Neural cell (in vitro differentiated cells): ENCODE data around the gene SPECC1. TPM values are rescaled to one million over a fixed set of nuclear protein-coding genes. Genes with fewer than 3 reads are reported as not detected.

ENCODE experiments used
- H2AFZ ChIP-seq: fragments of 200-600, 300-800 bp; sonication (generic), shearing (Covaris generic); 2 replicates; pipeline ENCODE4 v1.6.0; 2014; ENCODE audit warnings: low read depth, mild to moderate bottlenecking, antibody characterized with exemption, low read length, moderate library complexity
- H3F3A ChIP-seq: fragments of 200-600 bp; shearing (Covaris generic); 2 replicates; pipeline ENCODE4 v1.6.1; 2016; ENCODE audit warnings: mild to moderate bottlenecking, moderate library complexity, mixed read lengths, antibody characterized with exemption, low read length; ENCODE audit not compliant: insufficient read depth, poor library complexity, severe bottlenecking
- H3K27ac ChIP-seq: fragments of 200-600, 300-800 bp; sonication (generic), shearing (Covaris generic); 2 replicates; pipeline ENCODE4 v1.5.1; 2014; ENCODE audit warnings: mild to moderate bottlenecking, low read length, moderate library complexity
- H3K27me3 ChIP-seq: fragments of 300-800, 200-600 bp; sonication (generic), shearing (Covaris generic); 2 replicates; pipeline ENCODE4 v1.6.0; 2014; ENCODE audit warnings: mild to moderate bottlenecking, low read depth, low read length, moderate library complexity; ENCODE audit not compliant: insufficient read depth
- H3K36me3 ChIP-seq: fragments of 300-800, 200-600 bp; sonication (generic), shearing (Covaris generic); 2 replicates; pipeline ENCODE4 v1.5.1; 2014; ENCODE audit warnings: mild to moderate bottlenecking, antibody characterized with exemption, low read length, moderate library complexity; ENCODE audit not compliant: insufficient read depth
- H3K4me2 ChIP-seq: fragments of 300-800, 200-600 bp; sonication (generic), shearing (Covaris generic); 2 replicates; pipeline ENCODE4 v1.6.0; 2014; ENCODE audit warnings: mild to moderate bottlenecking, low read length
- H3K4me3 ChIP-seq: fragments of 300-800, 200-600 bp; sonication (generic), shearing (Covaris generic); 2 replicates; pipeline ENCODE4 v1.5.1; 2014; ENCODE audit warnings: mild to moderate bottlenecking, low read length, moderate library complexity
- H3K79me2 ChIP-seq: fragments of 200-600 bp; shearing (Covaris generic); replicated peaks from 2 replicates; pipeline ENCODE4 v1.6.0; 2014; ENCODE audit warnings: mild to moderate bottlenecking, low read length, moderate library complexity; ENCODE audit not compliant: insufficient read depth
- H3K9ac ChIP-seq: fragments of 300-800, 200-600 bp; sonication (generic), shearing (Covaris generic); 2 replicates; pipeline ENCODE4 v1.6.1; 2016; ENCODE audit warnings: mild to moderate bottlenecking, low read length, mixed read lengths
- H3K9me2 ChIP-seq: fragments of 200-600 bp; shearing (Covaris generic); 2 replicates; pipeline ENCODE4 v1.6.1; 2016; ENCODE audit warnings: mild to moderate bottlenecking, low read length, mixed read lengths; ENCODE audit not compliant: insufficient read depth
- H3K9me3 ChIP-seq: fragments of 200-600, 300-800 bp; sonication (generic), shearing (Covaris generic); 2 replicates; pipeline ENCODE4 v1.6.1; 2016; ENCODE audit warnings: mild to moderate bottlenecking, mixed run types, low read length, moderate library complexity, mixed read lengths
- H4K20me1 ChIP-seq: fragments of 200-600 bp; shearing (Covaris generic); 2 replicates; pipeline ENCODE4 v1.6.1; 2016; ENCODE audit warnings: mild to moderate bottlenecking, mixed run types; ENCODE audit not compliant: insufficient read depth
- EP300 ChIP-seq: fragments of 450-650 bp; conservative IDR thresholded peaks from 2 replicates; pipeline ENCODE4 v1.6.1; 2014; ENCODE audit warnings: antibody characterized with exemption, mild to moderate bottlenecking, moderate library complexity; ENCODE audit not compliant: poor library complexity, severe bottlenecking
- EZH2 ChIP-seq: fragments of 200-600, 300-800 bp; shearing (Covaris generic), sonication (generic); IDR thresholded peaks from 2 replicates; pipeline ENCODE4 v1.6.1; 2014; ENCODE audit warnings: antibody characterized with exemption, low read length, borderline replicate concordance, mild to moderate bottlenecking; ENCODE audit not compliant: insufficient read depth, poor library complexity, severe bottlenecking
- MXI1 ChIP-seq: fragments of 450-650 bp; conservative IDR thresholded peaks from 2 replicates; pipeline ENCODE4 v1.6.1; 2014; ENCODE audit warnings: antibody characterized with exemption, mild to moderate bottlenecking; ENCODE audit not compliant: poor library complexity, severe bottlenecking
- POLR2AphosphoS5 ChIP-seq: IDR thresholded peaks from 2 replicates; pipeline ENCODE4 v1.6.1; 2012
- RAD21 ChIP-seq: fragments of 450-650 bp; conservative IDR thresholded peaks from 2 replicates; pipeline ENCODE4 v1.6.1; 2014; ENCODE audit warnings: antibody characterized with exemption, mild to moderate bottlenecking, moderate library complexity
- SMC3 ChIP-seq: fragments of 450-650 bp; conservative IDR thresholded peaks from 2 replicates; pipeline ENCODE4 v1.6.1; 2014; ENCODE audit warnings: antibody characterized with exemption, mild to moderate bottlenecking, moderate library complexity; ENCODE audit not compliant: poor library complexity
- TAF1 ChIP-seq: IDR thresholded peaks from 2 replicates; pipeline ENCODE4 v1.6.1; 2012; ENCODE audit warnings: low read depth
- polyA plus RNA-seq: library from polyadenylated mRNA; depleted of rRNA; stranded (reverse); fragments of >200 nt; gene quantifications from 2 replicates; pipeline ENCODE4 v1.2.3, GENCODE V29; 2014
- TF ChIP-seq, protein P1 (sequence below): fragments of 450-650 bp; IDR thresholded peaks from 2 replicates; pipeline ENCODE4 v1.5.1; 2014; ENCODE audit warnings: antibody characterized with exemption, mild to moderate bottlenecking, moderate library complexity; ENCODE audit not compliant: poor library complexity, severe bottlenecking
- TF ChIP-seq, protein P2 (sequence below): IDR thresholded peaks from 2 replicates; pipeline ENCODE4 v1.6.1; 2012; ENCODE audit warnings: borderline replicate concordance

SPECC1 gene
- polyA plus RNA-seq, 1 donor from 2014 or later: 8.6 TPM

DNA sequence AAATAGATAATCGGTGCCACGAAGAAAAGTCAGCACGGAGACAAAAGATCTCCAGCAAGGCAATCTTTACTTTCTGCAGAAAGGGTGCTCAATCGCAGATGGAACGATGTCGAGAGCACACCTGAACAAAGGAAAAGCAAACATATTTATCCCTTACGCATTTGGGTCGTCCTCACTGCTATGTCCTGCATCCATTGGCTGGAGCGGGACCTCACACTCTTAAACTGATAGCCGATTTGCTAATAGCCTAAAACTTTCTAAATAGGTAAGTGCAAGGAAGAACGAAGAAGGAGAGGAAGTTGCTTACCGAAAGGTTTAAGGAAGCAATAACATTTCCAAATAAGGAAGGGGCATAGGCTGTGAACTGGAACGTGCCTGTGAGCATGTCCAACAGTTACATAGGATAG is 30.4 kb upstream of the SPECC1 start:
- Histone ChIP-seq H4K20me1 (no peaks in the 10 kb centered on the region), H3K9me3 (no peaks in the 10 kb centered on the region), H3K9ac (no peak overlapping the region), H3K4me3 (peak overlapping the region; percentile 94), H3K9me2 (no peaks in the 10 kb centered on the region), H3K27me3 (no peaks in the 10 kb centered on the region), H3F3A (no peaks in the 10 kb centered on the region), H3K4me2 (no peak overlapping the region), H3K79me2 (peaks cover 34% of the 10 kb centered on the region), H2AFZ (no peak overlapping the region), H3K36me3 (no peaks in the 10 kb centered on the region), H3K27ac (no peak overlapping the region)
- TF ChIP-seq, protein P1, sequence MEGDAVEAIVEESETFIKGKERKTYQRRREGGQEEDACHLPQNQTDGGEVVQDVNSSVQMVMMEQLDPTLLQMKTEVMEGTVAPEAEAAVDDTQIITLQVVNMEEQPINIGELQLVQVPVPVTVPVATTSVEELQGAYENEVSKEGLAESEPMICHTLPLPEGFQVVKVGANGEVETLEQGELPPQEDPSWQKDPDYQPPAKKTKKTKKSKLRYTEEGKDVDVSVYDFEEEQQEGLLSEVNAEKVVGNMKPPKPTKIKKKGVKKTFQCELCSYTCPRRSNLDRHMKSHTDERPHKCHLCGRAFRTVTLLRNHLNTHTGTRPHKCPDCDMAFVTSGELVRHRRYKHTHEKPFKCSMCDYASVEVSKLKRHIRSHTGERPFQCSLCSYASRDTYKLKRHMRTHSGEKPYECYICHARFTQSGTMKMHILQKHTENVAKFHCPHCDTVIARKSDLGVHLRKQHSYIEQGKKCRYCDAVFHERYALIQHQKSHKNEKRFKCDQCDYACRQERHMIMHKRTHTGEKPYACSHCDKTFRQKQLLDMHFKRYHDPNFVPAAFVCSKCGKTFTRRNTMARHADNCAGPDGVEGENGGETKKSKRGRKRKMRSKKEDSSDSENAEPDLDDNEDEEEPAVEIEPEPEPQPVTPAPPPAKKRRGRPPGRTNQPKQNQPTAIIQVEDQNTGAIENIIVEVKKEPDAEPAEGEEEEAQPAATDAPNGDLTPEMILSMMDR: no peak
- no peak for TF ChIP-seq EZH2
- no peak for TF ChIP-seq RAD21
- TF ChIP-seq, protein P2, sequence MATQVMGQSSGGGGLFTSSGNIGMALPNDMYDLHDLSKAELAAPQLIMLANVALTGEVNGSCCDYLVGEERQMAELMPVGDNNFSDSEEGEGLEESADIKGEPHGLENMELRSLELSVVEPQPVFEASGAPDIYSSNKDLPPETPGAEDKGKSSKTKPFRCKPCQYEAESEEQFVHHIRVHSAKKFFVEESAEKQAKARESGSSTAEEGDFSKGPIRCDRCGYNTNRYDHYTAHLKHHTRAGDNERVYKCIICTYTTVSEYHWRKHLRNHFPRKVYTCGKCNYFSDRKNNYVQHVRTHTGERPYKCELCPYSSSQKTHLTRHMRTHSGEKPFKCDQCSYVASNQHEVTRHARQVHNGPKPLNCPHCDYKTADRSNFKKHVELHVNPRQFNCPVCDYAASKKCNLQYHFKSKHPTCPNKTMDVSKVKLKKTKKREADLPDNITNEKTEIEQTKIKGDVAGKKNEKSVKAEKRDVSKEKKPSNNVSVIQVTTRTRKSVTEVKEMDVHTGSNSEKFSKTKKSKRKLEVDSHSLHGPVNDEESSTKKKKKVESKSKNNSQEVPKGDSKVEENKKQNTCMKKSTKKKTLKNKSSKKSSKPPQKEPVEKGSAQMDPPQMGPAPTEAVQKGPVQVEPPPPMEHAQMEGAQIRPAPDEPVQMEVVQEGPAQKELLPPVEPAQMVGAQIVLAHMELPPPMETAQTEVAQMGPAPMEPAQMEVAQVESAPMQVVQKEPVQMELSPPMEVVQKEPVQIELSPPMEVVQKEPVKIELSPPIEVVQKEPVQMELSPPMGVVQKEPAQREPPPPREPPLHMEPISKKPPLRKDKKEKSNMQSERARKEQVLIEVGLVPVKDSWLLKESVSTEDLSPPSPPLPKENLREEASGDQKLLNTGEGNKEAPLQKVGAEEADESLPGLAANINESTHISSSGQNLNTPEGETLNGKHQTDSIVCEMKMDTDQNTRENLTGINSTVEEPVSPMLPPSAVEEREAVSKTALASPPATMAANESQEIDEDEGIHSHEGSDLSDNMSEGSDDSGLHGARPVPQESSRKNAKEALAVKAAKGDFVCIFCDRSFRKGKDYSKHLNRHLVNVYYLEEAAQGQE: no peak
- no peak for TF ChIP-seq MXI1
- no peak for TF ChIP-seq POLR2AphosphoS5
- TF ChIP-seq EP300: no peak
- TF ChIP-seq TAF1: no peak
- TF ChIP-seq SMC3: no peak

DNA sequence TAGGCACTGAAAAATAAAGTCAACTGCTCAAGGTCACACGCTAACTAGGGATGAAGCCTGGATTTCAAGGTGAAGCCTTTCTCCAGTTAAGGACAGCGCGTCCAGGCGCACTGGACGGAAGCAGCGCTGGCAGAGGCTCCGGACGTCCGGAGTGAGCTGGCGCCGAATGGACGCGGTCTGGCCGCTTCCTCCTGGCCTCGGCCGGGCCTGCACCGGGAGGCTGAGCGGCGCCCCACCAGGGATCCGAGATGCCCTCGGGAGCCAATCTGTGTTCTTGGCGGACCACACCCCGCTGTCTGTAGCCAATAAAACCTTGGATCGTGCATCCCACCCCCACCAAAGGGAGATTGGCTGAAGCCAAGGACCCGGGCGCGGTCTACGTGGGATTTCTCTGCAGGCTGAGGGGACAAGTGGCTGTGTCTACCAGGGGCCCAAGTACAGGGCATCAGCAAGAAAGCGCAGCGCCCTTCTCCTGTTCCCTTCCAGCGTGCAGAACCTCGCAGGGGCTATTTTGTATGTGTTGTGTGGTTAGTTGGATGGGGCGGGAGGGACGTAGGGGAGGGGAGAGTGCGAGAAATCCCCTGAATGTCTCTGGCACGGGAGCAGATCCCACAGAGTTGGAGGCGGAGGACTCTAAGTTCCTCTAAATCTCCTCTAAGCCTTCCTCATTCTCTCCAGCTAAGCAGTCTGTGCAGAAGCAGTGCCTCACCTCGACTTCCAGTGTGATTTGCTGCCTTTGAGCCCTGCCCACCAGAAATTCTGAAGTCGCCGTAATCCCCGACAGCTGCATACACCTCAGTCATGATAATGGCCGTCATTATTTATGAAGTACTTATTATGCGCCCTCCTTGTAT is 29.0 kb upstream of the SPECC1 start:
- TF ChIP-seq RAD21: no peak
- no peak for TF ChIP-seq EP300
- TF ChIP-seq EZH2: no peak
- TF ChIP-seq TAF1: no peak
- no peak for TF ChIP-seq MXI1
- no peak for TF ChIP-seq SMC3
- TF ChIP-seq, protein P2: no peak
- Histone ChIP-seq H4K20me1 (no peaks in the 10 kb centered on the region), H3K9me2 (no peaks in the 10 kb centered on the region), H3K9me3 (no peaks in the 10 kb centered on the region), H3K4me3 (no peak overlapping the region), H3K4me2 (no peak overlapping the region), H3K36me3 (no peaks in the 10 kb centered on the region), H3K27ac (no peak overlapping the region), H3K9ac (no peak overlapping the region), H3K27me3 (no peaks in the 10 kb centered on the region), H3K79me2 (peaks cover 25% of the 10 kb centered on the region), H3F3A (no peaks in the 10 kb centered on the region), H2AFZ (no peak overlapping the region)
